Measurements from ENCODE around the gene IVNS1ABP.
"Not testable (repeated sequence)": the region's sequence is repeated elsewhere in the genome, so short reads cannot be mapped to it uniquely, and the experiment has no call there.

IVNS1ABP gene

DNA sequence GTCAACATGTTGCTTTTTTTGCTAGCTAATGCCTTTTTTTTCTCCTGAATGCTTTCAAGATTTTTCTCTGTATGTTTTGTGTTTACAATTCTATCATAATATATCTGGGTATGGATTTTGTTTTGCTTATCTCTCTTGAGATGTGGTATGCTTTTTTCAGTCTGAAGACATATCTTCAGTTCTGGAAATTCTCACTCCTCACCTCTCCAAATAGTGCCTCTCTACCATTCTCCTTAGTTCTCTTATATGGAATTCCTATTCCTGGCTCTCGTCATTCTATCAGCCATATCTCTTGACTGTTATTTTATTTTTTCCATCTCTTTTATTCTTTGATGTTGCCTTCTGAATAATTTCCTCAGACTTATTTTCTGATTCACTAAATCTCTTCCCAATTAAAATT lies 58.4 kb downstream of the IVNS1ABP start:
- TF ChIP-seq, protein P1, sequence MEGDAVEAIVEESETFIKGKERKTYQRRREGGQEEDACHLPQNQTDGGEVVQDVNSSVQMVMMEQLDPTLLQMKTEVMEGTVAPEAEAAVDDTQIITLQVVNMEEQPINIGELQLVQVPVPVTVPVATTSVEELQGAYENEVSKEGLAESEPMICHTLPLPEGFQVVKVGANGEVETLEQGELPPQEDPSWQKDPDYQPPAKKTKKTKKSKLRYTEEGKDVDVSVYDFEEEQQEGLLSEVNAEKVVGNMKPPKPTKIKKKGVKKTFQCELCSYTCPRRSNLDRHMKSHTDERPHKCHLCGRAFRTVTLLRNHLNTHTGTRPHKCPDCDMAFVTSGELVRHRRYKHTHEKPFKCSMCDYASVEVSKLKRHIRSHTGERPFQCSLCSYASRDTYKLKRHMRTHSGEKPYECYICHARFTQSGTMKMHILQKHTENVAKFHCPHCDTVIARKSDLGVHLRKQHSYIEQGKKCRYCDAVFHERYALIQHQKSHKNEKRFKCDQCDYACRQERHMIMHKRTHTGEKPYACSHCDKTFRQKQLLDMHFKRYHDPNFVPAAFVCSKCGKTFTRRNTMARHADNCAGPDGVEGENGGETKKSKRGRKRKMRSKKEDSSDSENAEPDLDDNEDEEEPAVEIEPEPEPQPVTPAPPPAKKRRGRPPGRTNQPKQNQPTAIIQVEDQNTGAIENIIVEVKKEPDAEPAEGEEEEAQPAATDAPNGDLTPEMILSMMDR (IDR thresholded peaks at IDR 0.05; ENCODE audit: insufficient read depth, missing control alignments): no peak
- FAIRE-seq (no peak), DNase-seq (ENCODE audit: insufficient read length, low spot score) (no peak)

DNA sequence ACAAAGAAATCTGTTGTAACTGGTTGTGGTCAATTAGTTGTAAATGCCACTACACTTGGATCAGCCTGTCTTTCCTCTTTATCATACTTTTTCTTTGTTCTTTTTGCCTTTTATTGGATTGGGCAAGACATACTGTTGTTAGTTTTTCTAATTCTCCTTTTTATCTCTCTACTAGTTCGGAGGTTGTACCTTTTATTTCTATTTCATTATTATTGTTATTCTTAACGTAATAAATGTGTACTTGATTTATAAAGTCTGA lies 59.2 kb downstream of the IVNS1ABP start:
- DNase-seq (ENCODE audit: insufficient read length, low spot score) (no peak), FAIRE-seq (no peak)

DNA sequence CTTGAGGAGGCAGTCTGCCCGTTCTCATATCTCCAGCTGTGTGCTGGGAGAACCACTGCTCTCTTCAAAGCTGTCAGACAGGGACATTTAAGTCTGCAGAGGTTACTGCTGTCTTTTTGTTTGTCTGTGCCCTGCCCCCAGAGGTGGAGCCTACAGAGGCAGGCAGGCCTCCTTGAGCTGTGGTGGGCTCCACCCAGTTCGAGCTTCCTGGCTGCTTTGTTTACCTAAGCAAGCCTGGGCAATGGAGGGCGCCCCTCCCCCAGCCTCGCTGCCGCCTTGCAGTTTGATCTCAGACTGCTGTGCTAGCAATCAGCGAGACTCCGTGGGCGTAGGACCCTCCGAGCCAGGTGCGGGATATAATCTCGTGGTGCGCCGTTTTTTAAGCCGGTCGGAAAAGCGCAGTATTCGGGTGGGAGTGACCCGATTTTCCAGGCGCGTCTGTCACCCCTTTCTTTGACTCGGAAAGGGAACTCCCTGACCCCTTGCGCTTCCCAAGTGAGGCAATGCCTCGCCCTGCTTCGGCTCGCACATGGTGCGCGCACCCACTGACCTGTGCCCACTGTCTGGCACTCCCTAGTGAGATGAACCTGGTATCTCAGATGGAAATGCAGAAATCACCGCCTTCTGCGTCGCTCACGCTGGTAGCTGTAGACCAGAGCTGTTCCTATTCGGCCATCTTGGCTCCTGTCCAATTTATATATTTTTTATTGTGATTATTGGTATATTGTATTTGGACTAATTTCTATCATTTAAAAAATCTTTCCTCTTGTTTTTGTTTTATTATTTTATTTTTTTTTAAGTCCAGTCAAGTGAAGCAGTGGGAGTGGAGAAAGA lies 59.7 kb downstream of the IVNS1ABP start:
- DNase-seq (ENCODE audit: insufficient read length, low spot score); FAIRE-seq: not testable (repeated sequence)

More for the DNA sequence above, 59.2 kb downstream of the IVNS1ABP start:
- TF ChIP-seq, protein P1 (IDR thresholded peaks at IDR 0.05; ENCODE audit: insufficient read depth, missing control alignments): no peak

DNA sequence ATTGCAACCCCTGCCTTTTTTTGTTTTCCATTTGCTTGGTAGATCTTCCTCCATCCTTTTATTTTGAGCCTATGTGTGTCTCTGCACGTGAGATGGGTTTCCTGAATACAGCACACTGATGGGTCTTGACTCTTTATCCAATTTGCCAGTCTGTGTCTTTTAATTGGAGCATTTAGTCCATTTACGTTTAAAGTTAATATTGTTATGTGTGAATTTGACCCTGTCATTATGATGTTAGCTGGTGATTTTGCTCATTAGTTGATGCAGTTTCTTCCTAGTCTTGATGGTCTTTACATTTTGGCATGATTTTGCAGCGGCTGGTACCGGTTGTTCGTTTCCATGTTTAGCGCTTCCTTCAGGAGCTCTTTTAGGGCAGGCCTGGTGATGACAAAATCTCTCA lies 61.4 kb downstream of the IVNS1ABP start:
- not testable (repeated sequence) for FAIRE-seq; DNase-seq (ENCODE audit: insufficient read length, low spot score)

DNA sequence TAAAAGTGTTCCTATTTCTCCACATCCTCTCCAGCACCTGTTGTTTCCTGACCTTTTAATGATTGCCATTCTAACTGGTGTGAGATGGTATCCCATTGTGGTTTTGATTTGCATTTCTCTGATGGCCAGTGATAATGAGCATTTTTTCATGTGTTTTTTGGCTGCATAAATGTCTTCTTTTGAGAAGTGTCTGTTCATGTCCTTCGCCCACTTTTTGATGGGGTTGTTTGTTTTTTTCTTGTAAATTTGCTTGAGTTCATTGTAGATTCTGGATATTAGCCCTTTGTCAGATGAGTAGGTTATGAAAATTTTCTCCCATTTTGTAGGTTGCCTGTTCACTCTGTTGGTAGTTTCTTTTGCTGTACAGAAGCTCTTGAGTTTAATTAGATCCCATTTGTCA lies 64.6 kb downstream of the IVNS1ABP start:
- not testable (repeated sequence) for FAIRE-seq; DNase-seq (ENCODE audit: insufficient read length, low spot score)

DNA sequence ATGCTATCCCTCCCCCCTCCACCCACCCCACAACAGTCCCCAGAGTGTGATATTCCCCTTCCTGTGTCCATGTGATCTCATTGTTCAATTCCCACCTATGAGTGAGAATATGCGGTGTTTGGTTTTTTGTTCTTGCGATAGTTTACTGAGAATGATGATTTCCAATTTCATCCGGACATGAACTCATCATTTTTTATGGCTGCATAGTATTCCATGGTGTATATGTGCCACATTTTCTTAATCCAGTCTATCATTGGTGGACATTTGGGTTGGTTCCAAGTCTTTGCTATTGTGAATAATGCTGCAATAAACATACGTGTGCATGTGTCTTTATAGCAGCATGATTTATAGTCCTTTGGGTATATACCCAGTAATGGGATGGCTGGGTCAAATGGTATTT lies 65.1 kb downstream of the IVNS1ABP start:
- FAIRE-seq; DNase-seq (ENCODE audit: insufficient read length, low spot score): not testable (repeated sequence)

DNA sequence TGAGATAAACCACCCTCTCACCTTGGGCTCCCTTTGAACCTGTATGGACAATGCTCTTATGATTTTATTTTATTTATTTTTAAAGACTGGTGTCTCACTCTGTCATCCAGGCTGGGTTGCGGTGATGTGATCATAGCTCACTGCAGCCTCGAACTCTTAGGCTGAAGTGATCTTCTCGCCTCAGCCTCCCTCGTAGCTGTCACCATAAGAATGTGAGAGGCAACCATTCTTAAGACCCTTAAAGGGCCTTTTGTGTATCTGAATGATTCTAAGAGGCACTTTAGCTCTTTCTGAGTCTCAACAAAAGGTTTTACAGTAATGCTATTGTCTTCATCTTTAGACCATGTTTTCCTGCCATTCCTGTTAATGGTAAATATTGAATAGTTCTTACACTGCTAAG lies 67.0 kb downstream of the IVNS1ABP start:
- TF ChIP-seq, protein P1 (IDR thresholded peaks at IDR 0.05; ENCODE audit: insufficient read depth, missing control alignments): no peak
- FAIRE-seq (no peak), DNase-seq (ENCODE audit: insufficient read length, low spot score) (no peak)

DNA sequence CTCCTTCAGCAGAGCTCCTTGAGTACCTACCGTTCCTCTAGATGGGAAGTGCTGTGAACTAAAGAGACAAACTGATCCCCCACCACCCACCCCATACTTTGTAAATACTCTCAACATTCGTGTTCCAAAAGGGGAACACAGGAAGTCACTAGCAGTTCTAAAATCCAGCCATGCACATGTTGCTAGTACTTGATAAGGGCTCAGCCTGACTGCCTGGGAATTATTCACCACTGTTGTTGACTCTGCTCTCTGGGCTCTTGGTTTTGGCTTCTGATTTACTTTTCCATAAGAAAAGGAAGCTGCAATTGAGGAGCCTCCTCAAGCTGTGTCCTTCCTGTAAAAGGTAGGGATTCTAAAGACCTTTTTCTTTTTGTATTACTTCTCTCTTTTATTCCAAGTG lies 67.5 kb downstream of the IVNS1ABP start:
- TF ChIP-seq, protein P1 (IDR thresholded peaks at IDR 0.05; ENCODE audit: insufficient read depth, missing control alignments): no peak
- FAIRE-seq (peak; percentile 48), DNase-seq (ENCODE audit: insufficient read length, low spot score) (no peak)

Data from D721Med (cell line).